ENCODE data around the gene CFAP52.
A peak's percentile ranks its signal among the peaks of the same experiment; 100 is the strongest.
"Not testable (repeated sequence)": the region's sequence is repeated elsewhere in the genome, so short reads cannot be mapped to it uniquely, and the experiment has no call there.

The CFAP52 gene

GRCh38 chr17:9554715-9555114 lies 21.7 kb upstream of the CFAP52 start:
- DNase-seq (ENCODE audit: low spot score in 2 of 2) (peak; percentile 11 to 22), ATAC-seq (ENCODE audit: low read depth) (peak; percentile 41)
- H3K36me3 Mint-ChIP-seq, H3K27me3 Mint-ChIP-seq, H3K27ac Mint-ChIP-seq, H3K4me1 Mint-ChIP-seq, H3K4me3 Mint-ChIP-seq, H3K9me3 Mint-ChIP-seq: not testable (repeated sequence)

- H3K4me3 Mint-ChIP-seq = no peak overlapping the region
- H3K4me1 Mint-ChIP-seq = no peaks in the 10 kb centered on the region
- ATAC-seq (ENCODE audit: low read depth) (no peak), DNase-seq (ENCODE audit: low spot score in 2 of 2) (no peak)
- no peaks in the 10 kb centered on the region for H3K9me3 Mint-ChIP-seq
- H3K27me3 Mint-ChIP-seq = no peaks in the 10 kb centered on the region
- H3K27ac Mint-ChIP-seq = no peak overlapping the region
- peaks cover 6% of the 10 kb centered on the region for H3K36me3 Mint-ChIP-seq
Observed at GRCh38 chr17:9557161-9557755, 19.2 kb upstream of the CFAP52 start.

- H3K4me1 Mint-ChIP-seq = no peaks in the 10 kb centered on the region
- H3K27me3 Mint-ChIP-seq = no peaks in the 10 kb centered on the region
- no peaks in the 10 kb centered on the region for H3K9me3 Mint-ChIP-seq
- H3K27ac Mint-ChIP-seq = no peak overlapping the region
- peaks cover 10% of the 10 kb centered on the region for H3K36me3 Mint-ChIP-seq
- H3K4me3 Mint-ChIP-seq = no peak overlapping the region
- DNase-seq (ENCODE audit: low spot score in 2 of 2) = no peak
- ATAC-seq (ENCODE audit: low read depth) = no peak
Observed at GRCh38 chr17:9557857-9558256, 18.6 kb upstream of the CFAP52 start.

GRCh38 chr17:9564104-9564503 lies 12.3 kb upstream of the CFAP52 start:
- Mint-ChIP-seq H3K4me1 (peaks cover 18% of the 10 kb centered on the region), H3K4me3 (no peak overlapping the region), H3K27ac (no peak overlapping the region), H3K36me3 (peaks cover 36% of the 10 kb centered on the region), H3K9me3 (peaks cover 3% of the 10 kb centered on the region), H3K27me3 (no peaks in the 10 kb centered on the region)
- ATAC-seq (ENCODE audit: low read depth) (no peak), DNase-seq (ENCODE audit: low spot score in 2 of 2) (no peak)

- DNase-seq (ENCODE audit: low spot score in 2 of 2) = no peak
- H3K9me3 Mint-ChIP-seq = peaks cover 3% of the 10 kb centered on the region
- no peak for ATAC-seq (ENCODE audit: low read depth)
- no peaks in the 10 kb centered on the region for H3K27me3 Mint-ChIP-seq
- H3K27ac Mint-ChIP-seq = peak overlapping the region; percentile 12
- H3K36me3 Mint-ChIP-seq = peaks cover 39% of the 10 kb centered on the region
- peaks cover 18% of the 10 kb centered on the region for H3K4me1 Mint-ChIP-seq
- H3K4me3 Mint-ChIP-seq = no peak overlapping the region
Observed at GRCh38 chr17:9566067-9566466, 10.4 kb upstream of the CFAP52 start.

- not testable (repeated sequence) for H3K9me3 Mint-ChIP-seq; ATAC-seq (ENCODE audit: low read depth); H3K4me3 Mint-ChIP-seq; H3K27me3 Mint-ChIP-seq; DNase-seq (ENCODE audit: low spot score in 2 of 2); H3K27ac Mint-ChIP-seq
- Mint-ChIP-seq H3K36me3 (peaks cover 39% of the 10 kb centered on the region), H3K4me1 (peaks cover 18% of the 10 kb centered on the region)
Observed at GRCh38 chr17:9566739-9567138, 9.7 kb upstream of the CFAP52 start.

- H3K36me3 Mint-ChIP-seq = peaks cover 32% of the 10 kb centered on the region
- DNase-seq (ENCODE audit: low spot score in 2 of 2) = no peak
Observed at GRCh38 chr17:9568004-9568403, 8.4 kb upstream of the CFAP52 start.

GRCh38 chr17:9568957-9569588 lies 7.4 kb upstream of the CFAP52 start:
- H3K9me3 Mint-ChIP-seq = peaks cover 2% of the 10 kb centered on the region
- H3K36me3 Mint-ChIP-seq = peaks cover 26% of the 10 kb centered on the region
- DNase-seq (ENCODE audit: low spot score in 2 of 2) = no peak
- H3K4me3 Mint-ChIP-seq = no peak overlapping the region
- H3K27me3 Mint-ChIP-seq = no peaks in the 10 kb centered on the region
- H3K27ac Mint-ChIP-seq = no peak overlapping the region
- ATAC-seq (ENCODE audit: low read depth) = no peak
- peaks cover 19% of the 10 kb centered on the region for H3K4me1 Mint-ChIP-seq

More at GRCh38 chr17:9568004-9568403, 8.4 kb upstream of the CFAP52 start:
- peaks cover 18% of the 10 kb centered on the region for H3K4me1 Mint-ChIP-seq
- no peak overlapping the region for H3K4me3 Mint-ChIP-seq
- peaks cover 3% of the 10 kb centered on the region for H3K9me3 Mint-ChIP-seq
- no peak for ATAC-seq (ENCODE audit: low read depth)
- H3K27me3 Mint-ChIP-seq = no peaks in the 10 kb centered on the region
- no peak overlapping the region for H3K27ac Mint-ChIP-seq

- H3K27ac Mint-ChIP-seq = no peak overlapping the region
- H3K27me3 Mint-ChIP-seq = no peaks in the 10 kb centered on the region
- peaks cover 12% of the 10 kb centered on the region for H3K4me1 Mint-ChIP-seq
- DNase-seq (ENCODE audit: low spot score in 2 of 2) (no peak), ATAC-seq (ENCODE audit: low read depth) (no peak)
- no peak overlapping the region for H3K4me3 Mint-ChIP-seq
- H3K36me3 Mint-ChIP-seq = peaks cover 16% of the 10 kb centered on the region
- H3K9me3 Mint-ChIP-seq = peaks cover 1% of the 10 kb centered on the region
Observed at GRCh38 chr17:9571201-9571600, 5.2 kb upstream of the CFAP52 start.

- no peaks in the 10 kb centered on the region for H3K27me3 Mint-ChIP-seq
- H3K4me1 Mint-ChIP-seq = peaks cover 17% of the 10 kb centered on the region
- peak; percentile 60 to 72 for DNase-seq (ENCODE audit: low spot score in 2 of 2)
Observed at GRCh38 chr17:9575381-9576101, 901 bp upstream of the CFAP52 start, which contains the start of gene STX8. TSS of gene STX8 (minus strand) at chr17:9575820. CDS start at chr17:9575808, 12 bp downstream.

GRCh38 chr17:9577373-9577709 lies 899 bp downstream of the CFAP52 start:
- peaks cover 17% of the 10 kb centered on the region for H3K4me1 Mint-ChIP-seq
- no peaks in the 10 kb centered on the region for H3K27me3 Mint-ChIP-seq
- ATAC-seq (ENCODE audit: low read depth) (no peak), DNase-seq (ENCODE audit: low spot score in 2 of 2) (no peak)
- no peaks in the 10 kb centered on the region for H3K9me3 Mint-ChIP-seq
- H3K36me3 Mint-ChIP-seq = no peaks in the 10 kb centered on the region
- no peak overlapping the region for H3K27ac Mint-ChIP-seq
- peak overlapping the region; percentile 90 for H3K4me3 Mint-ChIP-seq

More at GRCh38 chr17:9575381-9576101, 901 bp upstream of the CFAP52 start, which contains the start of gene STX8:
- Mint-ChIP-seq H3K4me3 (peak within 1 kb of the TSS; percentile 94), H3K27ac (peak within 1 kb of the TSS; percentile 92), H3K9me3 (no peaks in the 10 kb centered on the region), H3K36me3 (no peaks in the 10 kb centered on the region)
- ATAC-seq (ENCODE audit: low read depth) = peak; percentile 70

GRCh38 chr17:9587969-9588656 lies 11.7 kb downstream of the CFAP52 start:
- peaks cover 9% of the 10 kb centered on the region for H3K9me3 Mint-ChIP-seq
- peaks cover 7% of the 10 kb centered on the region for H3K27me3 Mint-ChIP-seq
- no peak overlapping the region for H3K4me3 Mint-ChIP-seq
- H3K27ac Mint-ChIP-seq = no peak overlapping the region
- DNase-seq (ENCODE audit: low spot score in 2 of 2) = no peak
- ATAC-seq (ENCODE audit: low read depth) = no peak
- no peaks in the 10 kb centered on the region for H3K4me1 Mint-ChIP-seq
- H3K36me3 Mint-ChIP-seq = peaks cover 4% of the 10 kb centered on the region

- H3K27ac Mint-ChIP-seq = no peak overlapping the region
- DNase-seq (ENCODE audit: low spot score in 2 of 2) (no peak), ATAC-seq (ENCODE audit: low read depth) (no peak)
- no peaks in the 10 kb centered on the region for H3K4me1 Mint-ChIP-seq
- H3K9me3 Mint-ChIP-seq = peaks cover 2% of the 10 kb centered on the region
- H3K4me3 Mint-ChIP-seq = no peak overlapping the region
- peaks cover 15% of the 10 kb centered on the region for H3K27me3 Mint-ChIP-seq
- peaks cover 3% of the 10 kb centered on the region for H3K36me3 Mint-ChIP-seq
Observed at GRCh38 chr17:9594065-9594464, 17.6 kb downstream of the CFAP52 start.

- H3K36me3 Mint-ChIP-seq; H3K27ac Mint-ChIP-seq; H3K4me3 Mint-ChIP-seq; H3K9me3 Mint-ChIP-seq; ATAC-seq (ENCODE audit: low read depth); DNase-seq (ENCODE audit: low spot score in 2 of 2); H3K4me1 Mint-ChIP-seq: not testable (repeated sequence)
- H3K27me3 Mint-ChIP-seq = peaks cover 13% of the 10 kb centered on the region
Observed at GRCh38 chr17:9597638-9598037, 21.2 kb downstream of the CFAP52 start.

All from memory B cell (primary cell).